DOHH2 (cell line): ENCODE measurements around the gene SCUBE3.

Experiments used
- CTCF ChIP-seq: fragments of 200-600 bp; sonication (generic); IDR thresholded peaks from one replicate; pipeline ENCODE4 v1.5.1; 2014; ENCODE audit warnings: antibody characterized with exemption, mild to moderate bottlenecking, low read depth, low read length; ENCODE audit not compliant: poor library complexity, severe bottlenecking
- EZH2phosphoT487 ChIP-seq: fragments of 200-600 bp; sonication (generic); IDR thresholded peaks from 2 replicates; pipeline ENCODE4 v1.6.1; 2017; ENCODE audit warnings: borderline replicate concordance, mild to moderate bottlenecking, antibody characterized with exemption, low read length, moderate library complexity, mixed read lengths

DNA sequence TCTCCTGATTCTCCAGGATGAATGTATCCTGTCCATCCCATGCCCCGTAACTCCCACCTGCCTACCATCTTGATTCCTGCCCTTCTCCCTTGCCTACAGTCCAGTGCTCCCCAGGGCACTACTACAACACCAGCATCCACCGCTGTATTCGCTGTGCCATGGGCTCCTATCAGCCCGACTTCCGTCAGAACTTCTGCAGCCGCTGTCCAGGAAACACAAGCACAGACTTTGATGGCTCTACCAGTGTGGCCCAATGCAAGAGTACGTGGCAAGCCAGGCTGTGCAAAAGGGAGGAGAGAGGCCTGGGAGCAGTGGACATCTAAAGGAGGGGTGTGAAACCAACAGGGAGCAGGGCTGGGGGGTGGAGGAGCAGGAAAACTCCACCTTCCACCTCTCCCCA is 30.8 kb downstream of the SCUBE3 start:
- TF ChIP-seq CTCF: no peak
- TF ChIP-seq EZH2phosphoT487: no peak
